Activated T-helper 2 cell treated with anti-CD3 and anti-CD28 coated beads, Interferon-gamma antibody, Interleukin-2, Interleukin-4, amounts not matched to agents 10 μg/mL and 5 μg/mL and 100 μg/mL, durations not matched to agents 14 hours and 24 hours and 36 hours (primary cell): Measurements from ENCODE around the gene C1orf35. TPM values are rescaled to one million over a fixed set of nuclear protein-coding genes. Genes with fewer than 3 reads are reported as not detected.

Source experiments
- DNase-seq: peaks from one replicate; pipeline ENCODE4 v3.0.0; 2021; ENCODE audit warnings: low spot score
- H3K27ac Mint-ChIP-seq: one replicate; pipeline ENCODE4 v1.8.0; 2021; ENCODE audit warnings: mixed read lengths
- H3K27me3 Mint-ChIP-seq: one replicate; pipeline ENCODE4 v1.8.0; 2021; ENCODE audit warnings: low read depth, mixed read lengths
- H3K36me3 Mint-ChIP-seq: one replicate; pipeline ENCODE4 v1.8.0; 2021; ENCODE audit warnings: low read depth, mixed read lengths
- H3K4me1 Mint-ChIP-seq: one replicate; pipeline ENCODE4 v1.8.0; 2021; ENCODE audit warnings: low read depth, mixed read lengths
- H3K4me3 Mint-ChIP-seq: one replicate; pipeline ENCODE4 v1.8.0; 2021; ENCODE audit warnings: low read depth, mild to moderate bottlenecking, moderate library complexity, mixed read lengths
- H3K9me3 Mint-ChIP-seq: one replicate; pipeline ENCODE4 v1.8.0; 2021; ENCODE audit warnings: mixed read lengths
- intact Hi-C: fragments of 100-400 bp; cut with micrococcal nuclease; formaldehyde crosslinking; loops from one replicate; pipeline ENCODE4 v1.15.1; 2023
- total RNA-seq: library from RNA; stranded (reverse); gene quantifications from 2 replicates; pipeline ENCODE4 v1.2.3, GENCODE V29; 2022

C1orf35 gene
- total RNA-seq, 1 donor from 2014 or later: 24.5 TPM

DNA sequence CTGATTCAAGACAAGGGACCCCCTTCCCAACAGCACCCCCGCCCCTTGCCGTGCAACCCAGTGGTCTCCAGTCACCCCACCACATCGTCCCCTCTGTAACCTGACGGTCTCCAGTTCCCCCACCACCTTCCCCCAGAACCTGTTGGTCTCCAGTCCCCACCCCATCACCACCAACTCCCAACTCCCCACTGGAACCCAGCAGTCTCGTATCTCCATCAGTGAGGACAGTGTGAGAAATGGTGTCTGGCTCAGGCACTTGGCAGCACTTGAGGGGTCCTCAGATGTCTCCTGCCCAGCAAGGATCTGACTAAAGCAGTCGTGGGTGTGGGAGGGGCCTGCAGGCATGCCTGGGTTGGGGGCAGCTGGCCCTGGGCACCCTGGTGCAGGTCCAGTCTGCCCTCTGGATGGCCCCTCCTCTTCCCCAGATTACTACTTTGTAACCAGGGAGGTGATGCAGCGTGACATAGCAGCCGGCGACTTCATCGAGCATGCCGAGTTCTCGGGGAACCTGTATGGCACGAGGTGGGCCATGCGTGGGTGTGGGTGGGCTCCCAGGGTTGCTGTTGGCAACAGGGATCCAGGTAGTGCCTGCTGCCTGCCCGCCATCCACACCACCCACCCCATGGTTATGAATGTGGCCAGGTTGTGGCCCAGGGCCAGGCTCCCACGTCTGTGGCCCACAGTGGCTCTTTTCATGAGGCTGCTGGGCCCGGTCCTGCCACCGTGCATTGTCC, 43.5 kb upstream of the C1orf35 start:
- H3K36me3 Mint-ChIP-seq: peaks cover 26% of the 10 kb centered on the region
- H3K27ac Mint-ChIP-seq: no peak overlapping the region
- DNase-seq: no peak
- intact Hi-C loops: no loop called here
- H3K27me3 Mint-ChIP-seq: no peaks in the 10 kb centered on the region
- H3K9me3 Mint-ChIP-seq: no peaks in the 10 kb centered on the region
- H3K4me1 Mint-ChIP-seq: peaks cover 14% of the 10 kb centered on the region
- no peak overlapping the region for H3K4me3 Mint-ChIP-seq

DNA sequence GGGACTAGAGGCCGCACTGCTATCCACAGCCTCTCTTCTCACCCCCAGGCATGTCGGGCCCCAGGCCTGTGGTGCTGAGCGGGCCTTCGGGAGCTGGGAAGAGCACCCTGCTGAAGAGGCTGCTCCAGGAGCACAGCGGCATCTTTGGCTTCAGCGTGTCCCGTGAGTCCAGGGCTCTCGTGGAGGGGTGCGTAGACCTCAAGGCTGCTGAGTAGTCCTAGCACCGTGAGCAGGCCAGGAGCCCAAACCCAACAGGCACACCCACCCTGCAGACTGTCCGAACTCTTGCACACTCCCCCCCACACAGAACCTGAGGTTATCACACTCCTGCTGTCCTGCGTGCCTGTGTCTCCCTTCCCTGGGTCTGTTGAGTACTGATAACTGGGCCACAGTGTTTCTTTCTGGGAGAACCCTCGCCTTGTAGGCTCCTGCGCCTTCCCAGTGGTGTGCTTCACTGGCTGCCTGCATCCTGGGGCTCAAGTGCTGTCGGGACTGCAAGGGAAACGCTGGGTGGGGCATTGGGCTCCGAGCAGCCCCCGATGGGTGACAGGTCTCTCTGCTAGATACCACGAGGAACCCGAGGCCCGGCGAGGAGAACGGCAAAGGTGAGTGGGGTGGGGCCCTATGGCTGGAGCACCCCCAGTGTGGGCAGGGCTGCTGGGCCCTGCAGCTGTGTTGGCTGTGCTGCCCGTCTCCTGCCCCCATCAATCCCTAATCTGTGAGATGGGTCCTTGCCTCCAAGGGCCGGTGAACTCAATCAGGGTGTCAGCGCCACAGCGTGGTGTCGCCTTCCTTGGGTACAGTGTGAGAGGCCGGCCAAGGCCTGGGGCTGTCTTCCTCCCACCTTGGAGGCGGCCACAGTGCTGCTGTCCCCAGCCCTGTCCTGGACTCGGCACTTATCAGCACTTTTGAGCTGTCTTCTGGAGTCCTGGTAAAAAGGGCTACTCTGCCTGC, 42.6 kb upstream of the C1orf35 start:
- H3K9me3 Mint-ChIP-seq: no peaks in the 10 kb centered on the region
- H3K4me1 Mint-ChIP-seq: peaks cover 14% of the 10 kb centered on the region
- H3K36me3 Mint-ChIP-seq: peaks cover 29% of the 10 kb centered on the region
- no peak overlapping the region for H3K4me3 Mint-ChIP-seq
- intact Hi-C loops: no loop called here
- no peaks in the 10 kb centered on the region for H3K27me3 Mint-ChIP-seq
- H3K27ac Mint-ChIP-seq: no peak overlapping the region
- DNase-seq: no peak

DNA sequence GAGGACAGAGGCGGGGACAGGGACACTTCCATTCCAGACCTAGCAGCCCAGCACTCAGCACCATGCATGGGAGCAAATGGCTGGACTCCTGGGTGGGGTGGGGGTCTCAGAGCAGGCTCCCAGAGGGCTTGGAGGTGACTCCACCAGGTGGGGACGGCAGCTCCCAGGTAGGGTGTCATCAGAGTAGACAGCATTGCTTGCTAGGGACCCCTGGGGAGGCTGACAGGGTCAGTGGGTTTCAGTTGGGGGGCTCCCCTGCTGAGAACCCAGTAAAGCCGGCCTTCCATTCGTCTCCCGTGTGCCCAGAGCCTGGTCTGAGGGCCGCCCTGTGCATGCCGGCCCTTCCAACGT, 41.8 kb upstream of the C1orf35 start:
- H3K27ac Mint-ChIP-seq: no peak overlapping the region
- intact Hi-C loops: no loop called here
- H3K36me3 Mint-ChIP-seq: peaks cover 29% of the 10 kb centered on the region

DNA sequence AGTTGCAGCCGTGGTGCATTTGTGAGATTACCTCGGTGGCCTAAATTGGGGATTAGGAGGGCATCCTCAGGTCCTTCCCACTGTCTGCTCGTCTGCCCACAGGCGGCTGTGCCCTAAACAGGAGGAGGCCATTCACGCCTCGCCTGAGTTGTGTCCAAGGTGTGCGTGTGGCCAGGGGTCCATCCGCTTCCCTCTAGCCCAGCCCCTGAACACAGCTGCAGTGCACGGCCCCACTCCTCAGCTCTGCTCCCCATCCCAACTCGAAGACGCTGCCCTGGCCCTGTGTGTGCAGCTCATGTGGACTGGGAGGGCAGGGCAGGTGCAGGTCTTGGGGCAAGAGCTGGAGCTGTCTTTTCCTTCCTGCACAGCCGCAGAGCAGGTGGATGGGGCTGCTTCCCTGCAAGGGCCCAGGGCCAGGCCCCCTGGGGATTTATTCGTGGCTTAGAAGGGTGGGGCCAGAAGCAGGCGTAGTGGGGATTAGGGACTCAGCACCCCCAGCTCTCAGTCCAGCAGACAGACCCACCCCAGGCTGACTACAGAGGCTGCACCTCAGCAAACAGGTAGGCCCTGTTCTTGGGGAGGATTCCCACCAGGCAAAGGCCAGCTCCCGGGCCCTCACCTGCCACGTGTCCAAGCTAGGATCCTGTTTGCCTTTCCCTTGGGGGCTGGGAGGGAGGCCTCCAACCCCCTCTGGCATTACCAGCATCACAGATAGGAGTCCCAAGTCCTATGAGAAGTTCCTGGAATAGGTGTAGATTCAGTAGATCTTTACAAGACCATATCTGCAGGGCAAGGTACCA, 41.3 kb upstream of the C1orf35 start:
- Mint-ChIP-seq H3K27ac (no peak overlapping the region), H3K4me3 (no peak overlapping the region), H3K27me3 (no peaks in the 10 kb centered on the region), H3K4me1 (peaks cover 14% of the 10 kb centered on the region), H3K36me3 (peaks cover 29% of the 10 kb centered on the region), H3K9me3 (no peaks in the 10 kb centered on the region)
- DNase-seq: no peak
- intact Hi-C loops: no loop called here

More for the DNA sequence above, 41.8 kb upstream of the C1orf35 start:
- peaks cover 14% of the 10 kb centered on the region for H3K4me1 Mint-ChIP-seq
- H3K4me3 Mint-ChIP-seq: no peak overlapping the region
- H3K27me3 Mint-ChIP-seq: no peaks in the 10 kb centered on the region
- H3K9me3 Mint-ChIP-seq: no peaks in the 10 kb centered on the region
- no peak for DNase-seq

DNA sequence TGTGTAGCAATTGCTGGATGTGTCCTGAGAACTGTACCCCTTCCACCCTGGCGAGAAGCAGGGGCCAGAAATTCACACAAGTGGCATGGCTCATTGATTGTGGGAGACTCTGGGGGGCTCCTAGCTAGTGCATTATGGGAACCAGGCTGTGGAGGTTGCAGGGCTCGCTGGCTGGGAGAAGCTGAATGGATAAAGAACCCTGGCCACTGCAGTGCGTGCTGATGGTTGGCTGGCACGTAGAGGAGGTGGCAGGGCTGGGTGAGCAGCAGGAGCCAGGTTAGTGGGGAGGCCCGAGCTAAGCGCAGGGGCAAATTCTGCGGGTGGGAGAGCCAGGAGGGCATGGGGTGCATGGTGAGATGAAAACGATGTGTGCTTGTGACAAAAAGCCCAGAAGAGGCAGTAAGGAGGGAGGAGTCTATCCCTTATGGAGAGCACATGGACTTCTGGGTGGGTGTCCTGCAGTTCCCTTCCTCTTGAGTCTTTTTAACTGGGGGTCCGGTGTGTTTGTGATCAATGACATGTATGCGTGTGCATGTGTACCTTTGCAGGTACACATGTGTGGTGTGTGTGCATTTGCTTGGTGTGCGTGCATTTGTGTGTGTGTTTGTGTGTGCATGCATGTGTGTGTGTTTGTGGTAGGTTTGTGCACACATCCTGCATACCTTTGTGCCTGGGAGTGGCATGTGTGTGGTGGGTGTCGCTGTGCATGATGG, 40.5 kb upstream of the C1orf35 start:
- Mint-ChIP-seq H3K27me3 (no peaks in the 10 kb centered on the region), H3K9me3 (no peaks in the 10 kb centered on the region), H3K4me3 (peak overlapping the region; percentile 96), H3K36me3 (peaks cover 29% of the 10 kb centered on the region), H3K4me1 (peaks cover 14% of the 10 kb centered on the region), H3K27ac (peak overlapping the region; percentile 16)
- DNase-seq: no peak
- intact Hi-C loops: no loop called here

DNA sequence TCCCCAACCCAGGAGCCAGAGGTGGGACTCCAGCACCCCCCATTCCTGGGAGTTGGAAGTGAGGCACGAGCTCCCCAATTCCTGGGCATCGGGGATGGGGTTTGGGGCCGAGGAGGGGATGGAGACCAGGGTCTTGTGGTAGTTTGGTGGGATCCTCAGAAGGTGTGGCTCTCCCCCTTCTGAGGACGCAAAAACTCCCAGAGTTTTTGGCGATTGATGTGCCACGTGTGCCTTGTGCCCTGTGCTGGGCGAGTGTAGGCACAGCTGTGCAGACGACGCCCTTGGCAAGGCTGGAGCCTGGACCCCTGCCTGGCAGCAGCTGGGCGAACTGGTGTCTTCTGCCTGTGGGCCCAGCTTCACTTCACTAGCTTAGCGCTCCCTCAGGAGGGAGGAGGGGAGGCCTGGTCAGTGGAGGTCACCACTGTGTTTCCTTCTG, 39.6 kb upstream of the C1orf35 start:
- peaks cover 14% of the 10 kb centered on the region for H3K4me1 Mint-ChIP-seq
- no peaks in the 10 kb centered on the region for H3K9me3 Mint-ChIP-seq
- no peaks in the 10 kb centered on the region for H3K27me3 Mint-ChIP-seq
- peaks cover 29% of the 10 kb centered on the region for H3K36me3 Mint-ChIP-seq
- peak overlapping the region; percentile 28 for H3K27ac Mint-ChIP-seq
- intact Hi-C loops: no loop called here
- DNase-seq: no peak
- H3K4me3 Mint-ChIP-seq: peak overlapping the region; percentile 96

DNA sequence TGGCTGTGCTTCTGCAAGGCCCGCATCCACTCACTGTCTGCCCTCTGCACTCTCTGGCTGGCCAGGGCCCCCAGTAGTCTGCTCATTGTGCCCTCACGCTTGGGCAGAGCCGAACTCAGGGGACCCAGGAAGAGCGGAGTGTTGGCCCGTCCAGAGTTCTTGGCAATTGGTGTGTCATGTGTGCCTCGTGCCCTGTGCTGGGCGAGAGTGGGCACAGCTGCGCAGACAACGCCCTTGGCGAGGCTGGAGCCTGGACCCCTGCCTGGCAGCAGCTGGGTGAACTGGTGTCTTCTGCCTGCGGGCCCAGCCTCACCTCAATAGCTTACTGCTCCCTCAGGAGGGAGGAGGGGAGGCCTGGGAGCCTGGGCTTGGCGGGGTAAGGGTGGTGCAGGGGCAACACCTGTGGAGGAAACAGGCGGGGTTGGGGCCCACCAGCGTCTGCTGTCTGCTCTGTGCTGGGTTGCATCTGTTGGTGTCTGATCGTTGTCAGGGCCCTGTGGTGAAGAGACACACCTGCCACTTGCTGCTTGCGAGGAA, 39.1 kb upstream of the C1orf35 start:
- peaks cover 29% of the 10 kb centered on the region for H3K36me3 Mint-ChIP-seq
- peak overlapping the region; percentile 96 for H3K4me3 Mint-ChIP-seq
- DNase-seq: no peak
- peak overlapping the region; percentile 28 for H3K27ac Mint-ChIP-seq
- no peaks in the 10 kb centered on the region for H3K9me3 Mint-ChIP-seq
- peaks cover 5% of the 10 kb centered on the region for H3K27me3 Mint-ChIP-seq
- intact Hi-C loops: no loop called here
- H3K4me1 Mint-ChIP-seq: peaks cover 14% of the 10 kb centered on the region

DNA sequence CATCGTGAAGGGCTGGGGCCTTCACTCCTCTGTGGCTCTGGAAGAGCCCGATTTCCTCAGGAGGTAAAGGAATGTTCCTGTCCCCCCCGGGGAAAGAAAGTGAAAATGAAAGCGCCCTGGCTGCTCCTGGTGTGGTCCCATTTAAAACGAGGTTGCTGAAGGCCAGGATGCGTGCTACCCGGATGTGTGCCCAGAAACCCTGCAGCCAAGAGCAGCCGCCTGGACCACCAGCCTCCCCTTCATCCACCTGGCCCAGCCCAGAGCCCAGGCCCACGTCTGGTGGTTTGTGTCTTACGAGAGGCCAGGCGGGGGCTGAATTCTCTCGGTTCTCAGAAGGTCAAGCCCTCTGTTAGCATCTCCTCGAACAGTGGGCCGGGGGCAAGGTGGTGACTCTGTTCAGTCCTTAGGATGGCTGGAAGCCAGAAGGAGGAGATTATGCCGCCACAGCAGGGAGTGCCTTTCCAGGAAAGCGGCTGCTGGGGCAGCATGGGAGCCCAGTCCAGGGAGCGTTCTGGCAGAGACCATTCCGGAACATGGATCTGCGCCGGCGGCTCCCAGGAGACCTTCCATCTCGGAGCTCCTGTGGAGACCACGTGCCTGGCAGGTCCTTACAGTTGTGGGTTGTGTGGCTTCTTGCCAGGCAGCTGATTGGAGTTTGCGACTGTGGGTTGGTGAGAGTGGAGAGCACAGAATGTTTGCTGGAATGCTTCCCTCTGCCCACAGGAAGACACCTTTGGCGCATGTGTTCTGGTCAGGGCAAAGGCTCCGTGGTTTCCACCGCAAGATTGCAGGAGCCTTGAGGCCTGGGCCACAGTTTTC, 38.3 kb upstream of the C1orf35 start:
- peaks cover 29% of the 10 kb centered on the region for H3K36me3 Mint-ChIP-seq
- H3K9me3 Mint-ChIP-seq: no peaks in the 10 kb centered on the region
- peaks cover 12% of the 10 kb centered on the region for H3K27me3 Mint-ChIP-seq
- intact Hi-C loops: no loop called here
- DNase-seq: peak; percentile 45
- H3K4me3 Mint-ChIP-seq: peak overlapping the region; percentile 96
- peak overlapping the region; percentile 96 for H3K27ac Mint-ChIP-seq
- H3K4me1 Mint-ChIP-seq: peaks cover 17% of the 10 kb centered on the region

DNA sequence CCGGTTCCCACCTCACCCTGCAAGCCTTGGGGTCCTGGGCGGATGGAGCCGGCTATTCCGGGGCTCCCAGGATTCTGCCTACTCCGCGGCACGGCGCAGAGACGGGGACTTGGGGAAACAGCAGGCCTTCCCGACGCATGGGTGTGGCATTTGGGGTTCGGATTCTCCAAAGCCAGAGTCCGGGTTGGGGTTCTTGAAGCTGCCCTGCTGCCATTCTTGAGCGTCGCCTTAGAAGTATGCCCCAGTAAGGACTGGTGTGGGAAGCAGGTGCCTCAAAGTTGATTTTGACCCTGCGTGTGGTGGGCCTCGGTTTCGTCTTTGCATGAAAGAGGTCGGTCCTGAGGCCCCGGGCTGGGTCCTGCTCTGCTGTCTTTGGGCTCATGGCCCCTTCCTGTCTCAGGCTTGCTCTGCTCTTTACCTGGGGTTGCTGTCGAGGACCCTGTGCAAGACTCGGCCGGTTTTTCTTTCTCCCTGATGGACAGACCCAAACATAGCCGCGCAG, 37.6 kb upstream of the C1orf35 start:
- H3K9me3 Mint-ChIP-seq: no peaks in the 10 kb centered on the region
- DNase-seq: no peak
- intact Hi-C loops: loop anchor here (1.0 kb wide), 5 partner anchors 25 to 317 kb away; partner anchors contain the start of genes C1orf35, IBA57 and MRPL55

DNA sequence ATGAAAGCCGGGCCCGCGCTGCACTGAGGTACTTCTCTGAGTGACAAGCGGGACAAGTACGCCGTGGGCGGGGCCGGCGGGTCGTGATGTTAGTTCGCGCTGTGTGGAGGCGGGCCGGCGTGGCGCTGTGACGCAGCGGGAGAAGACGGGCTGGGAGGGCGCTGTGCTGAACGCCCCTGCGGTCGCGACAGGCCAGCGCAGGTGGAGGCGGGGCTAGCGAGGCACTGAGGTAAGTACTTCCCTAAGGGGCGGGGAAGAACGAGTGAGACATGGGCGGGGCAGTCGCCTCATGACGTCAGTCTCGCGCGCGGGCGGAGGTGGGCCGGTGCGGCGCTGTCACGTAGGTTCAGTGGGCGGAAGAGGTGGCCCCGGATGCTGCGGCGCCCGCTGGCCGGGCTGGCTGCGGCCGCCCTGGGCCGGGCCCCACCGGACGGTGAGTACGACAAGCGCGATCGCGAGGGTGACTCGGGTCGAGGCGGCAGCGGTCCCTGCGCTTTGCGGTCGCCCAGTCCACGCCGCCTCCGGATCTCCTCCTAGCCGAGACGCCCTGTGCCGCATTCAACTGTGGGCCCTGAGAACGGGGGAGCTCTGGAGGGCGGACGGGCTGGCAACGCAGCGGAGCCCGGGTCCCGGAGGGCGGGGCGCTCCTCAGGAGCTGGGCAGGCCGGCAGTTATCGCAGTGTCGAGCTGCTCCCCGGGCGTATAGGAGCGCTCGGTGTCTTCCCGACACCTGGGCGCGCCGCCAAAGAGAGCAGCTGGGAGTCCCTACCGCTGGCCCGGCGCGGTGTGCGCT, 37.0 kb upstream of the C1orf35 start, which contains the start of gene GUK1:
Gene GUK1, plus strand, starts transcription at position 349 of the 793 bp plus-strand sequence. Its CDS starts 24 bp downstream, at position 373.
- intact Hi-C loops: loop anchor here (1.0 kb wide), 6 partner anchors 25 to 317 kb away; partner anchors contain the start of genes ARF1, C1orf35, IBA57 and MRPL55
- no peaks in the 10 kb centered on the region for H3K9me3 Mint-ChIP-seq
- DNase-seq: peak; percentile 100
- H3K4me1 Mint-ChIP-seq: peaks cover 17% of the 10 kb centered on the region
- H3K36me3 Mint-ChIP-seq: peaks cover 26% of the 10 kb centered on the region
- H3K27ac Mint-ChIP-seq: peak within 1 kb of the TSS; percentile 96
- peaks cover 22% of the 10 kb centered on the region for H3K27me3 Mint-ChIP-seq
- peak within 1 kb of the TSS; percentile 96 for H3K4me3 Mint-ChIP-seq

More for the DNA sequence above, 37.6 kb upstream of the C1orf35 start:
- H3K36me3 Mint-ChIP-seq: peaks cover 28% of the 10 kb centered on the region
- H3K4me1 Mint-ChIP-seq: peaks cover 17% of the 10 kb centered on the region
- peaks cover 19% of the 10 kb centered on the region for H3K27me3 Mint-ChIP-seq
- peak overlapping the region; percentile 96 for H3K4me3 Mint-ChIP-seq
- peak overlapping the region; percentile 96 for H3K27ac Mint-ChIP-seq
